A204.1 (cell line): ENCODE data around the gene LNX2.

Source experiments
- FAIRE-seq: peaks from 2 replicates; lab custom pipeline; 2012; peaks lifted over from hg19 to GRCh38; lab: Jason Lieb, UNC

LNX2 gene

GRCh38 chr13:27556109-27556508 is 64.2 kb downstream of the LNX2 start:
- FAIRE-seq: no peak

- no peak for FAIRE-seq
Observed at GRCh38 chr13:27551562-27551961, 68.8 kb downstream of the LNX2 start.

- no peak for FAIRE-seq
Observed at GRCh38 chr13:27549406-27549981, 70.8 kb downstream of the LNX2 start.

GRCh38 chr13:27542220-27542619 is 78.1 kb downstream of the LNX2 start:
- FAIRE-seq: no peak

GRCh38 chr13:27541386-27541785 is 78.9 kb downstream of the LNX2 start:
- FAIRE-seq: no peak

GRCh38 chr13:27536361-27537101 is 83.8 kb downstream of the LNX2 start:
- FAIRE-seq: no peak

- FAIRE-seq: no peak
Observed at GRCh38 chr13:27535546-27535945, 84.8 kb downstream of the LNX2 start.

GRCh38 chr13:27534981-27535380 is 85.3 kb downstream of the LNX2 start:
- no peak for FAIRE-seq

GRCh38 chr13:27534108-27534980 is 86.0 kb downstream of the LNX2 start:
- no peak for FAIRE-seq

GRCh38 chr13:27533155-27533643 is 87.1 kb downstream of the LNX2 start:
- no peak for FAIRE-seq

GRCh38 chr13:27528908-27529307 is 91.4 kb downstream of the LNX2 start:
- no peak for FAIRE-seq

GRCh38 chr13:27526516-27526915 is 93.8 kb downstream of the LNX2 start:
- no peak for FAIRE-seq

- FAIRE-seq: no peak
Observed at GRCh38 chr13:27524981-27525975, 95.1 kb downstream of the LNX2 start.

GRCh38 chr13:27523346-27524073 is 96.8 kb downstream of the LNX2 start:
- FAIRE-seq: no peak

GRCh38 chr13:27522847-27523246 is 97.5 kb downstream of the LNX2 start:
- FAIRE-seq: no peak

GRCh38 chr13:27516103-27516502 is 104.2 kb downstream of the LNX2 start:
- no peak for FAIRE-seq

GRCh38 chr13:27510082-27510481 is 110.2 kb downstream of the LNX2 start:
- no peak for FAIRE-seq

GRCh38 chr13:27508802-27509201 is 111.5 kb downstream of the LNX2 start:
- FAIRE-seq: no peak

GRCh38 chr13:27505792-27506191 is 114.5 kb downstream of the LNX2 start:
- FAIRE-seq: no peak

GRCh38 chr13:27504868-27505194 is 115.5 kb downstream of the LNX2 start:
- FAIRE-seq: no peak
